ENCODE results near the gene TMED1. TPM values are rescaled to one million over a fixed set of nuclear protein-coding genes. Genes with fewer than 3 reads are reported as not detected.

Gene TMED1
- total and polyA plus RNA-seq, 8 donors = 25.4 to 45.3 (median 43.0) TPM

GRCh38 chr19:10802479-10802878 is 33.5 kb downstream of the TMED1 start:
- ATAC-seq = no peak
- no peak for DNase-seq

GRCh38 chr19:10800488-10800887 is 35.5 kb downstream of the TMED1 start:
- intact Hi-C loops (cut with DNase I) = no loop called here
- Histone ChIP-seq H3K4me1 (peaks cover 0 to 9% of the 10 kb centered on the region in 2 donors), H3K27ac (no peak overlapping the region), H3K9me3 (no peaks in the 10 kb centered on the region), H3K36me3 (peaks cover 0 to 99% of the 10 kb centered on the region in 2 donors), H3K27me3 (no peaks in the 10 kb centered on the region), H3K4me3 (no peak overlapping the region)
- TF ChIP-seq CTCF (IDR thresholded peaks at IDR 0.05) = no peak
- DNase-seq (peak in 1 of 4 donors; percentile 47), ATAC-seq (no peak)

More at GRCh38 chr19:10802479-10802878, 33.5 kb downstream of the TMED1 start:
- H3K4me1 ChIP-seq = peaks cover 0 to 22% of the 10 kb centered on the region in 2 donors
- H3K36me3 ChIP-seq = peaks cover 0 to 99% of the 10 kb centered on the region in 2 donors
- no peak overlapping the region for H3K27ac ChIP-seq
- no peaks in the 10 kb centered on the region for H3K9me3 ChIP-seq
- TF ChIP-seq CTCF (IDR thresholded peaks at IDR 0.05) = no peak
- H3K4me3 ChIP-seq = no peak overlapping the region
- intact Hi-C loops (cut with DNase I) = no loop called here
- H3K27me3 ChIP-seq = no peaks in the 10 kb centered on the region

- Histone ChIP-seq H3K27ac (peak overlapping the region in 1 of 2 donors; percentile 7), H3K27me3 (no peaks in the 10 kb centered on the region), H3K9me3 (no peaks in the 10 kb centered on the region), H3K36me3 (peaks cover 0 to 98% of the 10 kb centered on the region in 2 donors), H3K4me3 (no peak overlapping the region), H3K4me1 (no peaks in the 10 kb centered on the region)
- ATAC-seq (peak; percentile 20), DNase-seq (no peak)
- intact Hi-C loops (cut with DNase I) = no loop called here
- no peak for TF ChIP-seq CTCF (IDR thresholded peaks at IDR 0.05)
Observed at GRCh38 chr19:10797541-10798256, 38.3 kb downstream of the TMED1 start.

- Histone ChIP-seq H3K27me3 (no peaks in the 10 kb centered on the region), H3K27ac (no peak overlapping the region), H3K4me3 (no peak overlapping the region), H3K4me1 (no peaks in the 10 kb centered on the region), H3K9me3 (no peaks in the 10 kb centered on the region), H3K36me3 (peaks cover 0 to 98% of the 10 kb centered on the region in 2 donors)
- intact Hi-C loops (cut with DNase I) = no loop called here
- no peak for DNase-seq
- ATAC-seq = no peak
- TF ChIP-seq CTCF (IDR thresholded peaks at IDR 0.05) = no peak
Observed at GRCh38 chr19:10797078-10797477, 38.9 kb downstream of the TMED1 start.

GRCh38 chr19:10796653-10797052 is 39.4 kb downstream of the TMED1 start:
- H3K36me3 ChIP-seq = peaks cover 0 to 98% of the 10 kb centered on the region in 2 donors
- no peaks in the 10 kb centered on the region for H3K27me3 ChIP-seq

More at GRCh38 chr19:10796653-10797052, 39.4 kb downstream of the TMED1 start:
- intact Hi-C loops (cut with DNase I) = no loop called here
- no peak for ATAC-seq
- Histone ChIP-seq H3K4me3 (no peak overlapping the region), H3K27ac (no peak overlapping the region), H3K4me1 (no peaks in the 10 kb centered on the region), H3K9me3 (no peaks in the 10 kb centered on the region)
- no peak for DNase-seq
- TF ChIP-seq CTCF (IDR thresholded peaks at IDR 0.05) = no peak
